Mesenchymal stem cell (in vitro differentiated cells and primary cell): ENCODE data around the gene NINJ2.

Experiments used
- DNase-seq: peaks from one replicate; pipeline ENCODE4 v3.0.0-alpha.2; 2013
- H2AFZ ChIP-seq: one replicate; pipeline ENCODE4 v1.6.1; 2013; ENCODE audit warnings: low read depth, mild to moderate bottlenecking, control low read depth, inconsistent platforms, low read length, moderate library complexity
- H2AK5ac ChIP-seq: 2 replicates; pipeline ENCODE4 v1.6.1; 2013; ENCODE audit warnings: low read length, moderate library complexity, mild to moderate bottlenecking, inconsistent platforms; ENCODE audit not compliant: severe bottlenecking
- H2BK120ac ChIP-seq: one replicate; pipeline ENCODE4 v1.6.1; 2013; ENCODE audit warnings: low read depth, mild to moderate bottlenecking, inconsistent platforms, low read length, moderate library complexity
- H2BK12ac ChIP-seq, 2 experiments: one replicate each; pipeline ENCODE4 v1.6.1; 2013; ENCODE audit warnings: inconsistent platforms in 2 of 2, low read length in 2 of 2, mild to moderate bottlenecking in 2 of 2, moderate library complexity in 2 of 2, control low read depth in 1 of 2
- H2BK15ac ChIP-seq: one replicate; pipeline ENCODE4 v1.6.1; 2013; ENCODE audit warnings: mild to moderate bottlenecking, low read depth, inconsistent platforms; ENCODE audit not compliant: poor library complexity, severe bottlenecking
- H2BK5ac ChIP-seq: 2 replicates; pipeline ENCODE4 v1.6.1; 2013; ENCODE audit warnings: low read depth, mild to moderate bottlenecking, low read length, control low read depth, inconsistent platforms; ENCODE audit not compliant: poor library complexity, severe bottlenecking
- H3K14ac ChIP-seq, 2 experiments: one replicate each; pipeline ENCODE4 v1.6.1; 2013; ENCODE audit warnings: inconsistent platforms in 2 of 2, low read length in 2 of 2, control low read depth in 1 of 2, mild to moderate bottlenecking in 1 of 2, moderate library complexity in 1 of 2
- H3K18ac ChIP-seq, 2 experiments: one replicate each; pipeline ENCODE4 v1.6.1; 2013; ENCODE audit warnings: inconsistent platforms in 2 of 2, low read length in 2 of 2, control low read depth in 1 of 2, low read depth in 1 of 2, mild to moderate bottlenecking in 1 of 2
- H3K23ac ChIP-seq, 2 experiments: one replicate each; pipeline ENCODE4 v1.6.1; 2013; ENCODE audit warnings: inconsistent platforms in 2 of 2, low read length in 2 of 2, mild to moderate bottlenecking in 2 of 2, moderate library complexity in 2 of 2, control low read depth in 1 of 2
- H3K27ac ChIP-seq: 2 replicates; pipeline ENCODE4 v1.5.1; 2013; ENCODE audit warnings: mild to moderate bottlenecking, moderate library complexity, low read length, control low read depth, inconsistent platforms; ENCODE audit not compliant: poor library complexity, severe bottlenecking
- H3K27me3 ChIP-seq, 2 experiments: 2 replicates each; pipeline versions ENCODE4 v1.6.1 to v1.7.0; 2013; ENCODE audit warnings: low read length in 2 of 2, mild to moderate bottlenecking in 2 of 2, moderate library complexity in 2 of 2, control low read depth in 1 of 2, inconsistent platforms in 1 of 2; ENCODE audit not compliant: control insufficient read depth in 1 of 2, insufficient read depth in 1 of 2
- H3K36me3 ChIP-seq, 2 experiments: 2 replicates each; pipeline versions ENCODE4 v1.6.1 to v1.7.0; 2013; ENCODE audit warnings: low read length in 2 of 2, control low read depth in 1 of 2, inconsistent platforms in 1 of 2, low read depth in 1 of 2, mild to moderate bottlenecking in 1 of 2; ENCODE audit not compliant: insufficient read depth in 2 of 2, control insufficient read depth in 1 of 2
- H3K4ac ChIP-seq, 2 experiments: one replicate each; pipeline ENCODE4 v1.6.1; 2013; ENCODE audit warnings: inconsistent platforms in 2 of 2, low read length in 2 of 2, mild to moderate bottlenecking in 2 of 2, moderate library complexity in 2 of 2, control low read depth in 1 of 2, low read depth in 1 of 2
- H3K4me1 ChIP-seq: 2 replicates; pipeline ENCODE4 v1.6.1; 2013; ENCODE audit warnings: low read depth, low read length, control low read depth; ENCODE audit not compliant: control insufficient read depth, insufficient read depth
- H3K4me2 ChIP-seq: 2 replicates; pipeline ENCODE4 v1.6.1; 2013; ENCODE audit warnings: low read length, mild to moderate bottlenecking, inconsistent platforms; ENCODE audit not compliant: poor library complexity, severe bottlenecking
- H3K4me3 ChIP-seq, 2 experiments: 2 replicates each; pipeline versions ENCODE4 v1.5.1 to v1.7.0; 2013; ENCODE audit warnings: low read length in 2 of 2, mild to moderate bottlenecking in 2 of 2, control low read depth in 1 of 2, low read depth in 1 of 2; ENCODE audit not compliant: insufficient read depth in 1 of 2
- H3K79me1 ChIP-seq: replicated peaks from 2 replicates; pipeline ENCODE4 v1.6.1; 2013; ENCODE audit warnings: mild to moderate bottlenecking, control low read depth, low read length, inconsistent platforms; ENCODE audit not compliant: poor library complexity, severe bottlenecking
- H3K9ac ChIP-seq: 2 replicates; pipeline ENCODE4 v1.7.0; 2013; ENCODE audit warnings: mild to moderate bottlenecking, low read length, moderate library complexity
- H3K9me3 ChIP-seq: 2 replicates; pipeline ENCODE4 v1.7.0; 2013; ENCODE audit warnings: mild to moderate bottlenecking, low read length; ENCODE audit not compliant: control insufficient read depth
- H4K8ac ChIP-seq: one replicate; pipeline ENCODE4 v1.6.1; 2013; ENCODE audit warnings: inconsistent platforms, mild to moderate bottlenecking, low read length, moderate library complexity
- H4K91ac ChIP-seq: one replicate; pipeline ENCODE4 v1.6.1; 2013; ENCODE audit warnings: mild to moderate bottlenecking, low read length, inconsistent platforms
- WGBS: methylation state at CpG from one replicate; pipeline ENCODE4 v1.1.7; 2013; ENCODE audit warnings: mixed read lengths; 5-methylcytosine and 5-hydroxymethylcytosine counted together

The NINJ2 gene

GRCh38 chr12:565589-566105, 97.6 kb downstream of the NINJ2 start:
- Histone ChIP-seq H3K4me1 (peaks cover 20% of the 10 kb centered on the region), H3K4ac (no peak overlapping the region), H3K9ac (no peak overlapping the region), H2BK15ac (no peak overlapping the region), H3K23ac (no peak overlapping the region), H3K36me3 (no peaks in the 10 kb centered on the region), H2AK5ac (no peak overlapping the region), H3K4me2 (no peak overlapping the region), H3K18ac (no peak overlapping the region), H3K4me3 (no peak overlapping the region), H2AFZ (no peak overlapping the region), H2BK12ac (no peak overlapping the region), H2BK5ac (no peak overlapping the region), H4K91ac (peak overlapping the region; percentile 54), H4K8ac (no peak overlapping the region), H3K27ac (no peak overlapping the region), H3K9me3 (no peaks in the 10 kb centered on the region), H3K27me3 (peaks cover 22 to 41% of the 10 kb centered on the region in 2 experiments), H2BK120ac (no peak overlapping the region), H3K14ac (peak overlapping the region in 1 of 2 experiments; percentile 35), H3K79me1 (no peaks in the 10 kb centered on the region)
- DNase-seq = no peak
- WGBS = 94% methylated on average over 21 of the region's 21 CpGs

- no peaks in the 10 kb centered on the region for H3K36me3 ChIP-seq
- H3K23ac ChIP-seq = no peak overlapping the region
- H3K27me3 ChIP-seq = peaks cover 26 to 46% of the 10 kb centered on the region in 2 experiments
- H2AFZ ChIP-seq = no peak overlapping the region
- no peak overlapping the region for H3K4me3 ChIP-seq
- no peaks in the 10 kb centered on the region for H3K9me3 ChIP-seq
- H2AK5ac ChIP-seq = no peak overlapping the region
- no peak overlapping the region for H2BK5ac ChIP-seq
- no peak overlapping the region for H2BK120ac ChIP-seq
- H2BK15ac ChIP-seq = no peak overlapping the region
- no peak overlapping the region for H3K9ac ChIP-seq
- DNase-seq = no peak
- no peak overlapping the region for H3K4me2 ChIP-seq
- no peaks in the 10 kb centered on the region for H3K79me1 ChIP-seq
- no peak overlapping the region for H4K91ac ChIP-seq
- H3K18ac ChIP-seq = no peak overlapping the region
- H2BK12ac ChIP-seq = no peak overlapping the region
- WGBS = 89% methylated on average over 8 of the region's 8 CpGs
- H3K27ac ChIP-seq = no peak overlapping the region
- H3K14ac ChIP-seq = no peak overlapping the region
- H4K8ac ChIP-seq = no peak overlapping the region
- peaks cover 19% of the 10 kb centered on the region for H3K4me1 ChIP-seq
- H3K4ac ChIP-seq = no peak overlapping the region
Observed at GRCh38 chr12:565161-565560, 98.1 kb downstream of the NINJ2 start.

- Histone ChIP-seq H3K4me2 (no peak overlapping the region), H2AK5ac (no peak overlapping the region), H3K27me3 (peaks cover 39 to 59% of the 10 kb centered on the region in 2 experiments), H2AFZ (no peak overlapping the region), H3K23ac (no peak overlapping the region), H3K36me3 (no peaks in the 10 kb centered on the region), H3K4me3 (no peak overlapping the region), H3K9ac (no peak overlapping the region), H3K14ac (no peak overlapping the region), H3K79me1 (no peaks in the 10 kb centered on the region), H3K18ac (no peak overlapping the region), H2BK5ac (no peak overlapping the region), H3K4me1 (peaks cover 14% of the 10 kb centered on the region), H4K8ac (no peak overlapping the region), H2BK12ac (no peak overlapping the region), H3K27ac (no peak overlapping the region), H3K9me3 (no peaks in the 10 kb centered on the region), H2BK15ac (no peak overlapping the region), H3K4ac (no peak overlapping the region), H2BK120ac (no peak overlapping the region), H4K91ac (no peak overlapping the region)
- no peak for DNase-seq
- WGBS = 88% methylated on average over 7 of the region's 7 CpGs
Observed at GRCh38 chr12:563787-564298, 99.4 kb downstream of the NINJ2 start.

GRCh38 chr12:563250-563781, 99.9 kb downstream of the NINJ2 start:
- H3K36me3 ChIP-seq = no peaks in the 10 kb centered on the region

More at GRCh38 chr12:563250-563781, 99.9 kb downstream of the NINJ2 start:
- Histone ChIP-seq H3K4me1 (peaks cover 14% of the 10 kb centered on the region), H2BK15ac (no peak overlapping the region), H3K9ac (no peak overlapping the region), H3K27ac (no peak overlapping the region), H3K4ac (no peak overlapping the region), H3K27me3 (peaks cover 44 to 64% of the 10 kb centered on the region in 2 experiments), H2BK5ac (no peak overlapping the region), H3K4me3 (no peak overlapping the region), H3K4me2 (no peak overlapping the region), H2AFZ (no peak overlapping the region), H3K14ac (no peak overlapping the region), H3K18ac (no peak overlapping the region), H2BK12ac (no peak overlapping the region), H4K91ac (no peak overlapping the region), H4K8ac (no peak overlapping the region), H3K79me1 (no peaks in the 10 kb centered on the region), H3K9me3 (no peaks in the 10 kb centered on the region), H3K23ac (no peak overlapping the region), H2BK120ac (no peak overlapping the region), H2AK5ac (no peak overlapping the region)
- DNase-seq = no peak
- WGBS = 72% methylated on average over 5 of the region's 8 CpGs
